Hypothalamus (tissue), 51 donors: ENCODE results near the gene ELOA2.
"Not testable (repeated sequence)": the region's sequence is repeated elsewhere in the genome, so short reads cannot be mapped to it uniquely, and the experiment has no call there.

Source experiments
- DNase-seq, 51 donors: peaks; one replicate each; lab custom pipeline; 2025; lab: John Stamatoyannopoulos, UW

Gene ELOA2

DNA sequence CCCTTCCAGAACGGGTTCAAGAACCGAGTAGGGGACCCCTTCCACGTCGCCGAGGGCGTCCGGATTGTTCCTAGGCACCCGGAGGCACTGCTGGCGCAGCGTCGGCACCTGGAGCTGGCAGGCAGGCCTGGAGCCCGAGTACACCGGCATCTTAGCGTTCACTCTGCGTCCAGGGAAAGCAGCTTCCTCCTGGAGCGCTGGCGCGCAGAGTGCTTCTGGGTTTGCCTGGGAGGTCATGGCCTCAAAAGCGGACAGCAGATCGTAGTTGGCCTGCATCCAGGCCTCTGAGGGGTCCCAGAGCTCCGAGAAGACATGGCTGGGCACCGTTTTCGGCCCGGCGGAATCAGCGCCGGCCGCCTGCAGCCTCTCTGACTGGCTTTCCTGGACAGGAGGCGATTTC, 12.6 kb downstream of the ELOA2 start:
- not testable (repeated sequence) for DNase-seq

DNA sequence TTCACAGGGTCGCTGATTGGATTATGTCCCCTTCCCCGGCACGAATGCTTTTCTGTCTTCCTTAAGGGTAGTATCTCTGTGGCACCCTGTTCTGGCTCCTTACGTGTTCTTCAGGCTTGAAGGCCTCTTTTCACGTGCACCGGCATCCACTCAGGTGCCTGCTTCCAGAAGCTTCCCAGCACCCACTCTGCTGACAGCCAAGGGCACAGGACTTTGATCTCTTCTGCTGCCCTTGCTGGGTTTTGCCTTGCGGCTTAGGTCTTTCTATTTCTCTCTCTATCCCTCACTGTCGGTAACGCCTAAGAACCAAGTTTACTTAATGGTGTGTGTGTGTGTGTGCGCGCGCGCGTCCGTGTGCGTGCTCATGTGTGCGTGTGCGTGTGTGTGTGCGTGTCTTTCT, 14.7 kb downstream of the ELOA2 start:
- DNase-seq = not testable (repeated sequence)

DNA sequence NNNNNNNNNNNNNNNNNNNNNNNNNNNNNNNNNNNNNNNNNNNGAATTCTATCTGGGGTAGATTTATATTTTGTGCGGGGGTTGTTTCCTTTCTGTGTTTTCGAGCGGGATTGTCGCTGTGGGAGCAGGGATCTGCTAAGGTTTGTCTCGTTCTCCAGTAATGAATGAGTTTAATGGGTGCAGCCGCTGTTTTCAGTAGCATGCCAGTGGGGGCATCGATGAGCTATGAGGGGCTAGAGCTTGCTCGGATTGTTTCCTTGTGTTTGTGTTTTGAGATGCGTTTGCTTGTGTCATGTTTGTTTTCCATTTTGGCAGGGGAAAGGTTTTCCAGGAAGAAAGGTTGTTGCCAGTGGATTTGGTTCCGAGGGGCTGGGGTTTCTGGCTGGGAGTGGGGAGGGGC, 15.6 kb downstream of the ELOA2 start:
- not testable (repeated sequence) for DNase-seq
